Osteocyte (in vitro differentiated cells): Measurements from ENCODE around the gene COL5A2. TPM values are rescaled to one million over a fixed set of nuclear protein-coding genes. Genes with fewer than 3 reads are reported as not detected.

Source experiments
- DNase-seq: peaks from one replicate; pipeline ENCODE4 v3.0.0; 2021; ENCODE audit warnings: mixed read lengths; ENCODE audit not compliant: unreplicated experiment; ENCODE audit errors: extremely low spot score
- H3K27ac Mint-ChIP-seq: one replicate; pipeline ENCODE4 v1.8.0; 2021; ENCODE audit warnings: mild to moderate bottlenecking, mixed read lengths; ENCODE audit not compliant: unreplicated experiment
- H3K27me3 Mint-ChIP-seq: one replicate; pipeline ENCODE4 v1.8.0; 2021; ENCODE audit warnings: mixed read lengths; ENCODE audit not compliant: unreplicated experiment
- H3K36me3 Mint-ChIP-seq: one replicate; pipeline ENCODE4 v1.8.0; 2021; ENCODE audit warnings: mixed read lengths; ENCODE audit not compliant: unreplicated experiment
- H3K4me1 Mint-ChIP-seq: one replicate; pipeline ENCODE4 v1.8.0; 2021; ENCODE audit warnings: mixed read lengths; ENCODE audit not compliant: unreplicated experiment
- H3K4me3 Mint-ChIP-seq: one replicate; pipeline ENCODE4 v1.8.0; 2021; ENCODE audit warnings: mild to moderate bottlenecking, moderate library complexity, mixed read lengths; ENCODE audit not compliant: unreplicated experiment
- H3K9me3 Mint-ChIP-seq: one replicate; pipeline ENCODE4 v1.8.0; 2021; ENCODE audit warnings: mixed read lengths; ENCODE audit not compliant: unreplicated experiment
- CTCF ChIP-seq: fragments of 200-600 bp; sonication (generic); IDR thresholded peaks from 2 replicates; pipeline ENCODE4 v1.5.0; 2021; ENCODE audit warnings: antibody characterized with exemption, mild to moderate bottlenecking, moderate library complexity
- total RNA-seq: library from RNA; stranded (reverse); gene quantifications from 2 replicates; pipeline ENCODE4 v1.2.1, GENCODE V29; 2021

The COL5A2 gene
- total RNA-seq, 1 donor from 2014 or later = 1,873 TPM

- peaks cover 32% of the 10 kb centered on the region for H3K36me3 Mint-ChIP-seq
- no peak overlapping the region for H3K4me3 Mint-ChIP-seq
- no peaks in the 10 kb centered on the region for H3K27me3 Mint-ChIP-seq
- H3K9me3 Mint-ChIP-seq = no peaks in the 10 kb centered on the region
- peaks cover 94% of the 10 kb centered on the region for H3K4me1 Mint-ChIP-seq
- no peak for DNase-seq
- TF ChIP-seq CTCF = no peak
- peak overlapping the region; percentile 42 for H3K27ac Mint-ChIP-seq
These were observed 21.6 kb downstream of the COL5A2 start for GRCh38 chr2:189157939-189158338.

GRCh38 chr2:189157456-189157855 lies 22.1 kb downstream of the COL5A2 start:
- no peak for DNase-seq
- Mint-ChIP-seq H3K36me3 (peaks cover 31% of the 10 kb centered on the region), H3K27ac (peak overlapping the region; percentile 42), H3K4me3 (no peak overlapping the region), H3K9me3 (no peaks in the 10 kb centered on the region), H3K27me3 (no peaks in the 10 kb centered on the region), H3K4me1 (peaks cover 94% of the 10 kb centered on the region)
- TF ChIP-seq CTCF = no peak

- DNase-seq = no peak
- Mint-ChIP-seq H3K27me3 (no peaks in the 10 kb centered on the region), H3K27ac (peak overlapping the region; percentile 36), H3K4me3 (no peak overlapping the region), H3K36me3 (peaks cover 25% of the 10 kb centered on the region), H3K9me3 (no peaks in the 10 kb centered on the region), H3K4me1 (peaks cover 94% of the 10 kb centered on the region)
- no peak for TF ChIP-seq CTCF
These were observed 23.8 kb downstream of the COL5A2 start for GRCh38 chr2:189155795-189156194.

GRCh38 chr2:189153619-189154018 lies 25.9 kb downstream of the COL5A2 start:
- TF ChIP-seq CTCF = no peak
- Mint-ChIP-seq H3K4me3 (peak overlapping the region; percentile 36), H3K27ac (peak overlapping the region; percentile 65), H3K9me3 (no peaks in the 10 kb centered on the region), H3K36me3 (peaks cover 12% of the 10 kb centered on the region), H3K4me1 (peaks cover 95% of the 10 kb centered on the region), H3K27me3 (no peaks in the 10 kb centered on the region)
- no peak for DNase-seq

GRCh38 chr2:189152483-189152882 lies 27.1 kb downstream of the COL5A2 start:
- Mint-ChIP-seq H3K4me3 (peak overlapping the region; percentile 16), H3K27me3 (no peaks in the 10 kb centered on the region), H3K4me1 (peaks cover 93% of the 10 kb centered on the region), H3K36me3 (peaks cover 16% of the 10 kb centered on the region), H3K27ac (peak overlapping the region; percentile 65), H3K9me3 (no peaks in the 10 kb centered on the region)
- DNase-seq = no peak
- TF ChIP-seq CTCF = no peak
